ENCODE measurements around the gene NT5C1B. TPM values are rescaled to one million over a fixed set of nuclear protein-coding genes. Genes with fewer than 3 reads are reported as not detected.

The NT5C1B gene
- total RNA-seq, 4 donors from 2014 or later, result not detected

DNA sequence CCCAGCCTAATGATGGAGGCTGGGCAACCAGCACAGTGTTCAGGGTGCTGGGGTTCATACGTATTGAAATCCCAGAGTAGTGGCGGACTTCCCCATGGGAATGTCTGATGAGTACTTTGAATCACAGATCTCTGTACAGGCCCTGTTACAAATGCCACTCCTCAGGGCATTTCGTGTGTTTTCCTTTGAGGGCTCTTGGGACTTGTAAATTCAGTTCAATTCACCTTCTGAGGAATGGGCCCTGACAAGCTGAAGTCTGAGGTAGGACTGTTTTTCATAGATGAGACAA is 28.6 kb downstream of the NT5C1B start:
- Histone ChIP-seq H3K4me3 (peak overlapping the region; percentile 68 to 99 (median 90)), H3K9me3 (peaks cover 0 to 9% (median 7%) of the 10 kb centered on the region in 3 donors), H3K4me1 (peaks cover 0 to 49% (median 13%) of the 10 kb centered on the region in 3 donors), H3K27ac (peak overlapping the region; percentile 94 to 100 (median 98)), H3K27me3 (no peaks in the 10 kb centered on the region), H3K36me3 (peaks cover 0 to 26% (median 0%) of the 10 kb centered on the region in 3 donors)
- TF ChIP-seq POLR2A (IDR thresholded peaks at IDR 0.05), result no peak
- TF ChIP-seq, protein P1, sequence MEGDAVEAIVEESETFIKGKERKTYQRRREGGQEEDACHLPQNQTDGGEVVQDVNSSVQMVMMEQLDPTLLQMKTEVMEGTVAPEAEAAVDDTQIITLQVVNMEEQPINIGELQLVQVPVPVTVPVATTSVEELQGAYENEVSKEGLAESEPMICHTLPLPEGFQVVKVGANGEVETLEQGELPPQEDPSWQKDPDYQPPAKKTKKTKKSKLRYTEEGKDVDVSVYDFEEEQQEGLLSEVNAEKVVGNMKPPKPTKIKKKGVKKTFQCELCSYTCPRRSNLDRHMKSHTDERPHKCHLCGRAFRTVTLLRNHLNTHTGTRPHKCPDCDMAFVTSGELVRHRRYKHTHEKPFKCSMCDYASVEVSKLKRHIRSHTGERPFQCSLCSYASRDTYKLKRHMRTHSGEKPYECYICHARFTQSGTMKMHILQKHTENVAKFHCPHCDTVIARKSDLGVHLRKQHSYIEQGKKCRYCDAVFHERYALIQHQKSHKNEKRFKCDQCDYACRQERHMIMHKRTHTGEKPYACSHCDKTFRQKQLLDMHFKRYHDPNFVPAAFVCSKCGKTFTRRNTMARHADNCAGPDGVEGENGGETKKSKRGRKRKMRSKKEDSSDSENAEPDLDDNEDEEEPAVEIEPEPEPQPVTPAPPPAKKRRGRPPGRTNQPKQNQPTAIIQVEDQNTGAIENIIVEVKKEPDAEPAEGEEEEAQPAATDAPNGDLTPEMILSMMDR (IDR thresholded peaks at IDR 0.05), result no peak
- intact Hi-C loops (cut with DNase I), result no loop called here
- WGBS, 2 donors, result 3 to 10% methylated on average over 2 to 3 of the region's 3 CpGs
- no peak for DNase-seq

DNA sequence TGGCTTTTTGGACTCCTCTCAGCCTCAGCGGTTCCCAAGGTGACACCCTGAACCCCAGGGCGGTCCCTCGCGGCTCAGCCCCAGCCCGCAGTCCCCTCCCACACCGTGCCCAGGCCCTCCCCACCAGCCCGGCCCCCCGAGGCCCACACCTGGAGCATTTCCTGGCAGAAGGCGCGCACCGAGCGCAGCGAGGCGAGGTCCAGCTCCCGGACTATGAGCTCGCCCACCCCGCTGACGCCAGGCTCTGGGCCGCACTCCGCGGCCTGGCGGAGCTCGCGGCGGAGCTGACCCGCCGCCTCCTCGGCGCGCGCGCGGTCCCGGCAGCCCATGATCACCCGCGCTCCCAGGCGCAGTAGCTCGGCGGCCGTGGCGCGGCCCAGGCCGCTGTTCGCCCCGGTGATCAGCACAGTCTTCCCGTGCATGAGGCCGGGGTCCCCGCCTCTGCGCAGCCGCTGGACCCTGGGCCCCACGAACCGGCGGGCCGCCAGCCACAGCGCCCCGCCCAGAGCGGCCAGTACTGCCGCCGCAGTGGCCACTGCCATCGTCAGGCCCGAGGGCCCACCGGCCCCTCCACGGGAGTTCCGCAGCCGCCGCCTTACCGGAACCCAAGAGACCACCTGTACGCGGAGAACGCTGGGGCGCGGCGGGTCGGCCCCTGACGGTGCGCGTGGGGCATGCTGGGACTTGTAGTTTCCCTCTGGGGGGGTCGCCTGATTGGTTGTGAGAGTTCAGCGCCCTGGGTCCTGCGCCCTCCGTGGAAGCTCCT is 29.2 kb downstream of the NT5C1B start, which contains the start of gene RDH14:
TSS of gene RDH14 (minus strand) at position 623 of the 766 bp plus-strand sequence. CDS start at position 542, 81 bp downstream.
- Histone ChIP-seq H3K27ac (peak within 1 kb of the TSS; percentile 94 to 100 (median 98)), H3K9me3 (peaks cover 0 to 9% (median 7%) of the 10 kb centered on the region in 3 donors), H3K27me3 (no peaks in the 10 kb centered on the region), H3K4me1 (peaks cover 0 to 49% (median 13%) of the 10 kb centered on the region in 3 donors), H3K4me3 (peak within 1 kb of the TSS; percentile 68 to 99 (median 90)), H3K36me3 (peaks cover 0 to 26% (median 0%) of the 10 kb centered on the region in 3 donors)
- TF ChIP-seq, protein P1 (IDR thresholded peaks at IDR 0.05), result peak in 2 of 6 experiments; percentile 2 to 10
- TF ChIP-seq POLR2A (IDR thresholded peaks at IDR 0.05), result peak in 3 of 4 donors; percentile 44 to 75 (median 60)
- peak; percentile 74 for DNase-seq
- 0% methylated on average over 3 to 6 of the region's 81 CpGs for WGBS, 2 donors
- intact Hi-C loops (cut with DNase I), result no loop called here

DNA sequence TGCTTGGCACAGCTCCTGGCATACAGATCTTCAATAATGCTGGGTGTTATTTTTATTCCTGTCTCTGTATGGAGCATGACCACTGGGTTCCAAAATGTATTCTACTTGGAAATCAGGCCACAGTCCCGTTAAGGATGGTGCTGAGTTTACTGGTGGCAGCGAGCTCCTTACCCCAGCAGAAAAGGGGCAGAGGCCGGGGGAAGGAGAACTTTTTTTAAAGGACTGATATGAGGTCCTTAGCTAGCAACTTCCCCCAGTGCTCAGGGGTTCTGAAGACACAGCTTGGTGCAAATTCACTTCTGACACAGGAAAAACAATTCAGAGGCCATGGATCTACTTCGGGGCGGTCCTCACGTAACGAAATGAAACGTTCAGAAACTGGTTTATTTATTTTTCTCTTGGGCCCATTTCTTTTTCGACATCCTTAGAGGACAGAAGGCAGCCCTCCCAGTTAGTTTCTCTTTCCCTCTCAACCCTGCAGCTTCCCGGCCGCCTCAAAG is 29.8 kb downstream of the NT5C1B start:
- intact Hi-C loops (cut with DNase I), result no loop called here
- H3K36me3 ChIP-seq, result peaks cover 0 to 26% (median 0%) of the 10 kb centered on the region in 3 donors
- peaks cover 0 to 9% (median 7%) of the 10 kb centered on the region in 3 donors for H3K9me3 ChIP-seq
- H3K27ac ChIP-seq, result peak overlapping the region; percentile 94 to 100 (median 98)
- no peak for DNase-seq
- 0 to 1% methylated on average over 11 of the region's 11 CpGs for WGBS, 2 donors
- TF ChIP-seq POLR2A (IDR thresholded peaks at IDR 0.05), result no peak
- TF ChIP-seq, protein P1 (IDR thresholded peaks at IDR 0.05), result no peak
- peak overlapping the region; percentile 68 to 99 (median 90) for H3K4me3 ChIP-seq
- H3K27me3 ChIP-seq, result no peaks in the 10 kb centered on the region
- peaks cover 0 to 49% (median 13%) of the 10 kb centered on the region in 3 donors for H3K4me1 ChIP-seq

DNA sequence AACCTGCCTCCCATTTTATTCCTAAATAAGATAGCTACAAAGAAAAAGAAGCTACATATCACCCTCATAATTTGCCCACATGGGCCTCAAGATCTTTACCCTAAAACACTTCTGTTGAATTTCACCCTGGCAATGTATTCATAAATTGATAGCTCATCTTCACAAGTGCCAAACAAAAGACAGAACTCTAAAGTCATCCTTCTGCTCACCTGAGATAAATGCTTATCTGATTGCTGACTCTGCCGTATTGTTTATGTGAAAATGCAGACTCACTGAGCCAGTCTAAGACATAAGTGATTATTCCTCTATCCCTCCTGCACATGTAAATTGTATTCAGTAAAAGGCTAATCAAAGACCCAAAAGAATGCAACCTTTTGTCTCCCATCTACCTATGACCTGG is 30.9 kb downstream of the NT5C1B start:
- Histone ChIP-seq H3K4me3 (no peak overlapping the region), H3K4me1 (peaks cover 0 to 51% (median 13%) of the 10 kb centered on the region in 3 donors), H3K27ac (peak overlapping the region in 2 of 4 donors; percentile 99 to 100), H3K36me3 (peaks cover 0 to 20% (median 0%) of the 10 kb centered on the region in 3 donors), H3K27me3 (no peaks in the 10 kb centered on the region), H3K9me3 (peaks cover 0 to under 1% (median 0%) of the 10 kb centered on the region in 3 donors)
- no peak for TF ChIP-seq POLR2A (IDR thresholded peaks at IDR 0.05)
- TF ChIP-seq, protein P1 (IDR thresholded peaks at IDR 0.05), result no peak
- DNase-seq, result no peak
- WGBS, 2 donors, result 80% methylated on average over 1 of the region's 1 CpG
- intact Hi-C loops (cut with DNase I), result no loop called here

DNA sequence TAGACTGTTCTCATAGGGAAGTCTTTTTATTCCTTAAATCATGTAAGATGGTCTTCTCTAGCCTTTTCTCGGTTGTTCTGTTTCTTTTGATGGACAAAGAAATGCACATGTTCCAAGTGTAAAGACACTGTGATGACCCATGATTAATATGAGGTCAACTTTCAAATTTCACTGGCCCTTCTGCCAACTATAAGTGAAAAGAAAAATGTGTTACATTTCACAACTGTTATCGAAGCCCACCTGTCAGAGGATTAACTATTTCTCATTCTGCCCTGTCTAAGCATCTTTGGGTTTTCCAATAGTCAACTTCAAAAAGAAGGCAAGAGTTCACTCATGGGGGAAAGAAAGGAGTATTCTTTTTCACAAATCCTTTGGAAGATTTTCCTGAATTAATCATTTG is 32.2 kb downstream of the NT5C1B start:
- DNase-seq, result no peak
- TF ChIP-seq, protein P1 (IDR thresholded peaks at IDR 0.05), result no peak
- no peak for TF ChIP-seq POLR2A (IDR thresholded peaks at IDR 0.05)
- Histone ChIP-seq H3K27me3 (no peaks in the 10 kb centered on the region), H3K4me3 (no peak overlapping the region), H3K9me3 (no peaks in the 10 kb centered on the region), H3K36me3 (peaks cover 0 to 19% (median 0%) of the 10 kb centered on the region in 3 donors), H3K27ac (no peak overlapping the region), H3K4me1 (peaks cover 0 to 60% (median 19%) of the 10 kb centered on the region in 3 donors)
- WGBS, 2 donors, result 56 to 85% methylated on average over 2 of the region's 2 CpGs
- intact Hi-C loops (cut with DNase I), result no loop called here
